HepG2 (cell line): Measurements from ENCODE around the gene EFCAB8. TPM values are rescaled to one million over a fixed set of nuclear protein-coding genes. Genes with fewer than 3 reads are reported as not detected.

Experiments used
- DMTF1 ChIP-seq: sonication (generic); formaldehyde crosslinking; IDR thresholded peaks from 2 replicates; pipeline ENCODE4 v1.4.0; 2020; ENCODE audit warnings: mild to moderate bottlenecking, missing genetic modification reagents
- GATA4 ChIP-seq: sonication (generic); IDR thresholded peaks from 2 replicates; pipeline ENCODE4 v1.6.1; 2016; ENCODE audit warnings: antibody characterized with exemption, low read depth, borderline replicate concordance
- GTF2F1 ChIP-seq: fragments of 150-350 bp; IDR thresholded peaks from 2 replicates; pipeline ENCODE4 v1.6.1; 2014; ENCODE audit warnings: low read length
- MEIS1 ChIP-seq: sonication (generic); formaldehyde crosslinking; IDR thresholded peaks from 2 replicates; pipeline ENCODE4 v1.9.0; 2021; ENCODE audit warnings: mild to moderate bottlenecking, missing genetic modification reagents, moderate library complexity, borderline replicate concordance
- NFYB ChIP-seq: sonication (generic); formaldehyde crosslinking; IDR thresholded peaks from 2 replicates; pipeline ENCODE4 v1.4.0; 2020; ENCODE audit warnings: missing genetic modification reagents
- POGZ ChIP-seq: sonication (generic); formaldehyde crosslinking; IDR thresholded peaks from 2 replicates; pipeline ENCODE4 v1.4.0; 2020; ENCODE audit warnings: mild to moderate bottlenecking, missing genetic modification reagents
- SKI ChIP-seq: fragments of 450-650 bp; IDR thresholded peaks from one replicate; pipeline ENCODE4 v1.6.1; 2018; ENCODE audit warnings: mild to moderate bottlenecking; ENCODE audit not compliant: partially characterized antibody
- STAG1 ChIP-seq: sonication (generic); formaldehyde crosslinking; IDR thresholded peaks from 2 replicates; pipeline ENCODE4 v1.4.0; 2020; ENCODE audit warnings: missing genetic modification reagents
- THYN1 ChIP-seq: sonication (generic); formaldehyde crosslinking; IDR thresholded peaks from 2 replicates; pipeline ENCODE4 v1.8.1; 2023; ENCODE audit warnings: low read depth, mild to moderate bottlenecking, moderate library complexity, missing genetic modification reagents, borderline replicate concordance
- TIGD3 ChIP-seq: sonication (generic); formaldehyde crosslinking; IDR thresholded peaks from 2 replicates; pipeline ENCODE4 v1.5.1; 2020; ENCODE audit warnings: mild to moderate bottlenecking, missing genetic modification reagents, borderline replicate concordance
- YEATS4 ChIP-seq: sonication (generic); formaldehyde crosslinking; IDR thresholded peaks from 2 replicates; pipeline ENCODE4 v1.4.0; 2020; ENCODE audit warnings: missing genetic modification reagents, borderline replicate concordance
- ZBTB10 ChIP-seq: sonication (generic); formaldehyde crosslinking; IDR thresholded peaks from 2 replicates; pipeline ENCODE4 v1.4.0; 2020; ENCODE audit warnings: missing genetic modification reagents, borderline replicate concordance
- ZNF136 ChIP-seq: sonication (generic); formaldehyde crosslinking; IDR thresholded peaks from 2 replicates; pipeline ENCODE4 v1.8.1; 2022; ENCODE audit warnings: low read depth, mild to moderate bottlenecking, moderate library complexity, missing genetic modification reagents
- ZNF274 ChIP-seq: sonication (generic); formaldehyde crosslinking; IDR thresholded peaks from 2 replicates; pipeline ENCODE4 v1.5.1; 2020; ENCODE audit warnings: mild to moderate bottlenecking, missing genetic modification reagents
- ZNF275 ChIP-seq: sonication (generic); formaldehyde crosslinking; IDR thresholded peaks from 2 replicates; pipeline ENCODE4 v1.8.0; 2022; ENCODE audit warnings: missing genetic modification reagents, mild to moderate bottlenecking, inconsistent platforms, borderline replicate concordance
- ZNF280D ChIP-seq: sonication (generic); formaldehyde crosslinking; IDR thresholded peaks from 2 replicates; pipeline ENCODE4 v1.5.1; 2020; ENCODE audit warnings: mild to moderate bottlenecking, missing genetic modification reagents
- ZNF616 ChIP-seq: sonication (generic); formaldehyde crosslinking; IDR thresholded peaks from 2 replicates; pipeline ENCODE4 v1.5.0; 2020; ENCODE audit warnings: low read depth, mild to moderate bottlenecking, missing genetic modification reagents
- ZZZ3 ChIP-seq: sonication (generic); formaldehyde crosslinking; IDR thresholded peaks from 2 replicates; pipeline ENCODE4 v1.4.0; 2020; ENCODE audit warnings: missing genetic modification reagents, mild to moderate bottlenecking, borderline replicate concordance
- polyA plus RNA-seq, 8 experiments: library from polyadenylated mRNA; depleted of rRNA in 3 of 8; stranded (reverse) in 7 of 8; unstranded in 1 of 8; fragments of >200 nt; fragmentation: Illumina TruSeq in 4 of 8; extraction: Trizol in 4 of 8; gene quantifications; 2 replicates each; pipeline versions ENCODE4 v1.2.1 to v1.2.3, GENCODE V29; 2011 to 2016; ENCODE audit warnings: low read depth in 4 of 8, missing spikeins in 1 of 8, mixed read lengths in 1 of 8; ENCODE audit not compliant: insufficient read depth in 1 of 8
- total RNA-seq, 5 experiments: library from RNA; depleted of rRNA; stranded (reverse); fragments of >200 nt; fragmentation: Illumina TruSeq; extraction: Trizol; gene quantifications; 2 replicates each; pipeline ENCODE4 v1.2.3, GENCODE V29; 2016; ENCODE audit warnings: low read depth in 1 of 5

The EFCAB8 gene
- total and polyA plus RNA-seq, 2 of the 13 experiments (the other 11 are each of a cell fraction or from before 2014, with no cell fraction given) = 0.15 to 0.22 TPM

GRCh38 chr20:33006776-33007375 is 148.2 kb downstream of the EFCAB8 start (continued):
- TF ChIP-seq ZZZ3 (CRISPR knock-in tag) (no peak), SKI (no peak), DMTF1 (CRISPR knock-in tag) (no peak), STAG1 (no peak), ZNF275 (CRISPR knock-in tag) (no peak), THYN1 (no peak), NFYB (CRISPR knock-in tag) (no peak), MEIS1 (CRISPR knock-in tag) (no peak; the same call in 1 of the 2 replicates), ZNF616 (CRISPR knock-in tag) (peak; percentile 54; the same call in 1 of the 2 replicates), GTF2F1 (no peak), ZNF136 (no peak), TIGD3 (CRISPR knock-in tag) (no peak; the same call in 1 of the 2 replicates), ZNF274 (no peak), GATA4 (no peak), POGZ (CRISPR knock-in tag) (no peak), YEATS4 (CRISPR knock-in tag) (no peak), ZBTB10 (CRISPR knock-in tag) (no peak), ZNF280D (CRISPR knock-in tag) (peak; percentile 82; the same call in 1 of the 2 replicates)
